A204.1 (cell line): Measurements from ENCODE around the gene PRRX1.

ENCODE experiments used
- FAIRE-seq: peaks from 2 replicates; lab custom pipeline; 2012; peaks lifted over from hg19 to GRCh38; lab: Jason Lieb, UNC

PRRX1 gene

GRCh38 chr1:170664093-170664827 is at the start of gene PRRX1:
Gene PRRX1, plus strand, starts transcription at chr1:170664131. Its CDS starts 88 bp downstream, at chr1:170664219.
- no peak for FAIRE-seq

GRCh38 chr1:170617591-170618330 is 46.2 kb upstream of the PRRX1 start:
- no peak for FAIRE-seq

GRCh38 chr1:170618421-170618820 is 45.5 kb upstream of the PRRX1 start:
- no peak for FAIRE-seq

- no peak for FAIRE-seq
These were observed 44.5 kb upstream of the PRRX1 start for GRCh38 chr1:170619241-170620028.

GRCh38 chr1:170620164-170620563 is 43.8 kb upstream of the PRRX1 start:
- FAIRE-seq, result no peak

GRCh38 chr1:170623171-170623570 is 40.8 kb upstream of the PRRX1 start:
- no peak for FAIRE-seq

- no peak for FAIRE-seq
These were observed 39.8 kb upstream of the PRRX1 start for GRCh38 chr1:170624146-170624545.

GRCh38 chr1:170630977-170631376 is 33.0 kb upstream of the PRRX1 start:
- FAIRE-seq, result no peak

- no peak for FAIRE-seq
These were observed 29.6 kb upstream of the PRRX1 start for GRCh38 chr1:170634293-170634692.

GRCh38 chr1:170634824-170635410 is 29.0 kb upstream of the PRRX1 start:
- FAIRE-seq, result no peak

GRCh38 chr1:170640581-170640980 is 23.4 kb upstream of the PRRX1 start:
- FAIRE-seq, result no peak

- no peak for FAIRE-seq
These were observed 6.6 kb upstream of the PRRX1 start for GRCh38 chr1:170657275-170657853.

GRCh38 chr1:170659399-170660035 is 4.4 kb upstream of the PRRX1 start:
- FAIRE-seq, result no peak

- no peak for FAIRE-seq
These were observed 3.6 kb upstream of the PRRX1 start for GRCh38 chr1:170660281-170660713.

- FAIRE-seq, result no peak
These were observed 2.9 kb upstream of the PRRX1 start for GRCh38 chr1:170660871-170661645.

GRCh38 chr1:170661646-170662411 is 2.1 kb upstream of the PRRX1 start:
- no peak for FAIRE-seq

GRCh38 chr1:170662561-170663403 is 1.1 kb upstream of the PRRX1 start:
- FAIRE-seq, result no peak

- peak; percentile 99 for FAIRE-seq
These were observed 383 bp upstream of the PRRX1 start for GRCh38 chr1:170663404-170664092.
